ENCODE results near the gene PAX2.
"Not testable (repeated sequence)": the region's sequence is repeated elsewhere in the genome, so short reads cannot be mapped to it uniquely, and the experiment has no call there.

Gene PAX2

GRCh38 chr10:100744987-100745881, at the start of gene PAX2:
Gene PAX2, plus strand, starts transcription at chr10:100745582. Its CDS starts 679 bp downstream, at chr10:100746261.
- CTCF ChIA-PET: interaction anchor here (1.2 to 4.7 kb wide), 10 partner anchors 10 to 205 kb away, joined by 3 to 39 read pairs (median 6); no protein-coding TSS in a partner anchor
- DNase-seq (ENCODE audit: extremely low spot score): peak; percentile 26
- POLR2A ChIA-PET: interaction anchor here (0.6 kb wide), 1 partner anchor 73 kb away, joined by 3 read pairs; no protein-coding TSS in a partner anchor
- no peak for TF ChIP-seq CTCF (IDR thresholded peaks at IDR 0.05; ENCODE audit: control extremely low read depth, extremely low read depth, low read depth, missing control alignments)

GRCh38 chr10:100696477-100696901, 48.9 kb upstream of the PAX2 start:
- CTCF ChIA-PET: interaction anchor here (1.2 kb wide), 1 partner anchor 47 kb away, joined by 4 read pairs; no protein-coding TSS in a partner anchor
- DNase-seq (ENCODE audit: extremely low spot score): no peak
- POLR2A ChIA-PET: no interaction called here
- no peak for TF ChIP-seq CTCF (IDR thresholded peaks at IDR 0.05; ENCODE audit: control extremely low read depth, extremely low read depth, low read depth, missing control alignments)

- no peak for TF ChIP-seq CTCF (IDR thresholded peaks at IDR 0.05; ENCODE audit: control extremely low read depth, extremely low read depth, low read depth, missing control alignments)
- no peak for DNase-seq (ENCODE audit: extremely low spot score)
- POLR2A ChIA-PET: no interaction called here
- CTCF ChIA-PET: interaction anchor here (1.2 to 1.3 kb wide), 2 partner anchors 22 to 47 kb away, joined by 3 to 4 read pairs; no protein-coding TSS in a partner anchor
These were observed 48.3 kb upstream of the PAX2 start for GRCh38 chr10:100697070-100697469.

- CTCF ChIA-PET: interaction anchor here (1.1 to 1.3 kb wide), 3 partner anchors 8 to 46 kb away, joined by 3 to 4 read pairs (median 3); no protein-coding TSS in a partner anchor
- DNase-seq (ENCODE audit: extremely low spot score): no peak
- POLR2A ChIA-PET: no interaction called here
- TF ChIP-seq CTCF (IDR thresholded peaks at IDR 0.05; ENCODE audit: control extremely low read depth, extremely low read depth, low read depth, missing control alignments): no peak
These were observed 47.8 kb upstream of the PAX2 start for GRCh38 chr10:100697631-100698030.

- POLR2A ChIA-PET; DNase-seq (ENCODE audit: extremely low spot score); CTCF ChIA-PET: not testable (repeated sequence)
These were observed 43.7 kb upstream of the PAX2 start for GRCh38 chr10:100701704-100702103.

GRCh38 chr10:100705139-100705538, 40.2 kb upstream of the PAX2 start:
- no peak for DNase-seq (ENCODE audit: extremely low spot score)
- ChIA-PET POLR2A (no interaction called here), CTCF (no interaction called here)
- no peak for TF ChIP-seq CTCF (IDR thresholded peaks at IDR 0.05; ENCODE audit: control extremely low read depth, extremely low read depth, low read depth, missing control alignments)
